Activated CD4-positive, alpha-beta memory T cell treated with anti-CD3 and anti-CD28 coated beads, Interleukin-2, amount 10 ng/mL, durations not matched to agents 7 days and 5 days (primary cell): ENCODE results near the gene FAM114A1. TPM values are rescaled to one million over a fixed set of nuclear protein-coding genes. Genes with fewer than 3 reads are reported as not detected.
"Not testable (repeated sequence)": the region's sequence is repeated elsewhere in the genome, so short reads cannot be mapped to it uniquely, and the experiment has no call there.

Source experiments
- CTCF ChIA-PET: fragments of 350-600 bp; sonication (Branson Sonifier 250); formaldehyde crosslinking; loops from one replicate; lab custom pipeline; 2021; ENCODE audit warnings: antibody characterized with exemption, inconsistent platforms; lab: Charles Lee
- POLR2A ChIA-PET: fragments of 350-600 bp; sonication (Branson Sonifier 250); formaldehyde crosslinking; loops from one replicate; lab custom pipeline; 2021; ENCODE audit warnings: antibody characterized with exemption; lab: Charles Lee
- DNase-seq: peaks from one replicate; pipeline ENCODE4 v3.0.0-alpha.2; 2020
- H3K27ac Mint-ChIP-seq: one replicate; pipeline ENCODE4 v1.8.0; 2021; ENCODE audit warnings: mild to moderate bottlenecking, mixed read lengths
- H3K27me3 Mint-ChIP-seq: one replicate; pipeline ENCODE4 v1.8.0; 2021; ENCODE audit warnings: mixed read lengths
- H3K36me3 Mint-ChIP-seq: one replicate; pipeline ENCODE4 v1.8.0; 2021; ENCODE audit warnings: low read depth, mixed read lengths
- H3K4me1 Mint-ChIP-seq: one replicate; pipeline ENCODE4 v1.8.0; 2021; ENCODE audit warnings: mixed read lengths
- H3K4me3 Mint-ChIP-seq: one replicate; pipeline ENCODE4 v1.8.0; 2021; ENCODE audit warnings: mild to moderate bottlenecking, mixed read lengths
- H3K9me3 Mint-ChIP-seq: one replicate; pipeline ENCODE4 v1.8.0; 2021; ENCODE audit warnings: mixed read lengths
- total RNA-seq, 2 experiments: library from RNA; stranded (reverse); gene quantifications; one replicate each; pipeline ENCODE4 v1.2.3, GENCODE V29; 2021

The FAM114A1 gene
- total RNA-seq, 2 experiments from 2014 or later: 0.18 to 0.33 TPM

GRCh38 chr4:38911257-38911656, 43.7 kb downstream of the FAM114A1 start:
- no peaks in the 10 kb centered on the region for H3K9me3 Mint-ChIP-seq
- CTCF ChIA-PET: interaction anchor here (0.7 to 1.6 kb wide), 3 partner anchors 8 to 1372 kb away, joined by 3 to 5 read pairs (median 3); no protein-coding TSS in a partner anchor
- H3K4me3 Mint-ChIP-seq: no peak overlapping the region
- POLR2A ChIA-PET: no interaction called here
- H3K4me1 Mint-ChIP-seq: peaks cover 10% of the 10 kb centered on the region
- H3K27ac Mint-ChIP-seq: no peak overlapping the region
- no peaks in the 10 kb centered on the region for H3K27me3 Mint-ChIP-seq
- H3K36me3 Mint-ChIP-seq: no peaks in the 10 kb centered on the region
- no peak for DNase-seq

GRCh38 chr4:38914854-38915253, 47.2 kb downstream of the FAM114A1 start:
- DNase-seq: no peak
- Mint-ChIP-seq H3K9me3 (no peaks in the 10 kb centered on the region), H3K4me3 (peak overlapping the region; percentile 40), H3K27me3 (no peaks in the 10 kb centered on the region), H3K4me1 (peaks cover 10% of the 10 kb centered on the region), H3K27ac (no peak overlapping the region), H3K36me3 (no peaks in the 10 kb centered on the region)
- CTCF ChIA-PET: interaction anchor here (1.1 to 1.9 kb wide), 2 partner anchors 12 to 55 kb away, joined by 4 to 9 read pairs; no protein-coding TSS in a partner anchor
- POLR2A ChIA-PET: interaction anchor here (1.2 kb wide), 1 partner anchor 13 kb away, joined by 4 read pairs; no protein-coding TSS in a partner anchor

- H3K9me3 Mint-ChIP-seq, DNase-seq, H3K4me3 Mint-ChIP-seq, H3K27ac Mint-ChIP-seq, H3K36me3 Mint-ChIP-seq, POLR2A ChIA-PET, H3K27me3 Mint-ChIP-seq: not testable (repeated sequence)
- H3K4me1 Mint-ChIP-seq: peaks cover 10% of the 10 kb centered on the region
- CTCF ChIA-PET: interaction anchor here (0.8 kb wide), 2 partner anchors 10 to 20 kb away, joined by 4 read pairs; no protein-coding TSS in a partner anchor
Observed at GRCh38 chr4:38916267-38916666, 48.7 kb downstream of the FAM114A1 start.

GRCh38 chr4:38917481-38918025, 49.9 kb downstream of the FAM114A1 start:
- ChIA-PET CTCF (no interaction called here), POLR2A (interaction anchor here (1.0 kb wide), 1 partner anchor 15 kb away, joined by 3 read pairs; no protein-coding TSS in a partner anchor)
- H3K4me3 Mint-ChIP-seq: no peak overlapping the region
- no peak for DNase-seq
- H3K27ac Mint-ChIP-seq: no peak overlapping the region
- peaks cover 10% of the 10 kb centered on the region for H3K4me1 Mint-ChIP-seq
- H3K36me3 Mint-ChIP-seq: no peaks in the 10 kb centered on the region
- H3K27me3 Mint-ChIP-seq: no peaks in the 10 kb centered on the region
- H3K9me3 Mint-ChIP-seq: no peaks in the 10 kb centered on the region

GRCh38 chr4:38919494-38919893, 51.9 kb downstream of the FAM114A1 start:
- Mint-ChIP-seq H3K27ac (no peak overlapping the region), H3K4me1 (peaks cover 10% of the 10 kb centered on the region), H3K4me3 (no peak overlapping the region), H3K9me3 (no peaks in the 10 kb centered on the region), H3K36me3 (no peaks in the 10 kb centered on the region), H3K27me3 (no peaks in the 10 kb centered on the region)
- POLR2A ChIA-PET: no interaction called here
- DNase-seq: no peak
- CTCF ChIA-PET: no interaction called here

GRCh38 chr4:38920186-38920585, 52.6 kb downstream of the FAM114A1 start:
- H3K4me3 Mint-ChIP-seq: no peak overlapping the region
- no peaks in the 10 kb centered on the region for H3K36me3 Mint-ChIP-seq
- POLR2A ChIA-PET: no interaction called here
- no peaks in the 10 kb centered on the region for H3K9me3 Mint-ChIP-seq
- DNase-seq: no peak
- CTCF ChIA-PET: no interaction called here
- H3K27me3 Mint-ChIP-seq: no peaks in the 10 kb centered on the region
- no peak overlapping the region for H3K27ac Mint-ChIP-seq
- H3K4me1 Mint-ChIP-seq: peaks cover 3% of the 10 kb centered on the region

- no peak overlapping the region for H3K4me3 Mint-ChIP-seq
- no peaks in the 10 kb centered on the region for H3K4me1 Mint-ChIP-seq
- no peaks in the 10 kb centered on the region for H3K27me3 Mint-ChIP-seq
- no peaks in the 10 kb centered on the region for H3K9me3 Mint-ChIP-seq
- no peak for DNase-seq
- ChIA-PET POLR2A (no interaction called here), CTCF (interaction anchor here (0.5 kb wide), 1 partner anchor 211 kb away, joined by 3 read pairs; no protein-coding TSS in a partner anchor)
- H3K36me3 Mint-ChIP-seq: no peaks in the 10 kb centered on the region
- H3K27ac Mint-ChIP-seq: no peak overlapping the region
Observed at GRCh38 chr4:38920677-38921076, 53.1 kb downstream of the FAM114A1 start.

- no peak overlapping the region for H3K4me3 Mint-ChIP-seq
- ChIA-PET CTCF (interaction anchor here (0.5 kb wide), 1 partner anchor 211 kb away, joined by 3 read pairs; no protein-coding TSS in a partner anchor), POLR2A (no interaction called here)
- H3K9me3 Mint-ChIP-seq: no peaks in the 10 kb centered on the region
- H3K36me3 Mint-ChIP-seq: no peaks in the 10 kb centered on the region
- no peaks in the 10 kb centered on the region for H3K27me3 Mint-ChIP-seq
- no peak for DNase-seq
- H3K4me1 Mint-ChIP-seq: no peaks in the 10 kb centered on the region
- no peak overlapping the region for H3K27ac Mint-ChIP-seq
Observed at GRCh38 chr4:38921151-38921550, 53.5 kb downstream of the FAM114A1 start.

GRCh38 chr4:38923746-38924145, 56.1 kb downstream of the FAM114A1 start:
- ChIA-PET POLR2A (no interaction called here), CTCF (interaction anchor here (1.0 to 1.2 kb wide), 2 partner anchors 19 to 211 kb away, joined by 3 read pairs; no protein-coding TSS in a partner anchor)
- H3K4me3 Mint-ChIP-seq: no peak overlapping the region
- H3K27ac Mint-ChIP-seq: no peak overlapping the region
- no peaks in the 10 kb centered on the region for H3K4me1 Mint-ChIP-seq
- H3K36me3 Mint-ChIP-seq: no peaks in the 10 kb centered on the region
- no peaks in the 10 kb centered on the region for H3K9me3 Mint-ChIP-seq
- H3K27me3 Mint-ChIP-seq: no peaks in the 10 kb centered on the region
- no peak for DNase-seq

GRCh38 chr4:38924353-38924752, 56.7 kb downstream of the FAM114A1 start:
- Mint-ChIP-seq H3K4me1 (no peaks in the 10 kb centered on the region), H3K36me3 (no peaks in the 10 kb centered on the region), H3K9me3 (no peaks in the 10 kb centered on the region), H3K4me3 (no peak overlapping the region), H3K27me3 (no peaks in the 10 kb centered on the region), H3K27ac (no peak overlapping the region)
- DNase-seq: no peak
- CTCF ChIA-PET: interaction anchor here (1.0 to 1.2 kb wide), 3 partner anchors 20 to 211 kb away, joined by 3 read pairs; no protein-coding TSS in a partner anchor
- POLR2A ChIA-PET: no interaction called here

GRCh38 chr4:38925492-38926413, 58.1 kb downstream of the FAM114A1 start:
- H3K27ac Mint-ChIP-seq: no peak overlapping the region
- CTCF ChIA-PET: interaction anchor here (0.8 to 0.9 kb wide), 2 partner anchors 10 to 209 kb away, joined by 3 to 4 read pairs; no protein-coding TSS in a partner anchor
- no peak for DNase-seq
- no peaks in the 10 kb centered on the region for H3K4me1 Mint-ChIP-seq
- no peak overlapping the region for H3K4me3 Mint-ChIP-seq
- no peaks in the 10 kb centered on the region for H3K27me3 Mint-ChIP-seq
- H3K36me3 Mint-ChIP-seq: no peaks in the 10 kb centered on the region
- no peaks in the 10 kb centered on the region for H3K9me3 Mint-ChIP-seq
- POLR2A ChIA-PET: no interaction called here

- Mint-ChIP-seq H3K27ac (no peak overlapping the region), H3K9me3 (no peaks in the 10 kb centered on the region), H3K27me3 (no peaks in the 10 kb centered on the region), H3K4me3 (no peak overlapping the region), H3K36me3 (no peaks in the 10 kb centered on the region), H3K4me1 (no peaks in the 10 kb centered on the region)
- CTCF ChIA-PET: interaction anchor here (1.1 kb wide), 1 partner anchor 206 kb away, joined by 3 read pairs; no protein-coding TSS in a partner anchor
- no peak for DNase-seq
- POLR2A ChIA-PET: no interaction called here
Observed at GRCh38 chr4:38926896-38927295, 59.3 kb downstream of the FAM114A1 start.

GRCh38 chr4:38928568-38928967, 61.0 kb downstream of the FAM114A1 start:
- Mint-ChIP-seq H3K9me3 (no peaks in the 10 kb centered on the region), H3K4me3 (no peak overlapping the region), H3K36me3 (no peaks in the 10 kb centered on the region), H3K27ac (no peak overlapping the region), H3K4me1 (no peaks in the 10 kb centered on the region), H3K27me3 (no peaks in the 10 kb centered on the region)
- no peak for DNase-seq
- ChIA-PET POLR2A (no interaction called here), CTCF (no interaction called here)
